ENCODE measurements around the gene TGFB2.

DNA sequence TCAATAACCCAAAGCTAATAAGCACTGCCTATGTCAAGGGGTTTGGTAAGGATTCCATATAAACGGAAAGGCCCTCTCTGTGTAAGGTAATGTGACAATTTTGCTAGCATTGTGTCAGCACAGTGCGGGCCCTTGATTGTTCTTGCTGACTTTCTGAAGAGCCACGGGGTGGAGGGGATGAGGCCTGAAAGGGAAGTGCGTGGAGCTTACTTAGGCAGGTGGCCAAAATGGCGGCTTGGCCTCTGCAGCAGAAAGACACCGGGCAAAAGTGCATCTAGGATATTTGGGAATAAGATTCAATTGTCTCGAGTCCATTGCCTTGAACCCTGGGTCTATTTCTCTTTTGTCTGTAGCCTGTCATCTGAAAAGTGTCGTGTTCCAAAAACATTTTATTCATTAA, 114.3 kb downstream of the TGFB2 start:
- TF ChIP-seq, protein P1, sequence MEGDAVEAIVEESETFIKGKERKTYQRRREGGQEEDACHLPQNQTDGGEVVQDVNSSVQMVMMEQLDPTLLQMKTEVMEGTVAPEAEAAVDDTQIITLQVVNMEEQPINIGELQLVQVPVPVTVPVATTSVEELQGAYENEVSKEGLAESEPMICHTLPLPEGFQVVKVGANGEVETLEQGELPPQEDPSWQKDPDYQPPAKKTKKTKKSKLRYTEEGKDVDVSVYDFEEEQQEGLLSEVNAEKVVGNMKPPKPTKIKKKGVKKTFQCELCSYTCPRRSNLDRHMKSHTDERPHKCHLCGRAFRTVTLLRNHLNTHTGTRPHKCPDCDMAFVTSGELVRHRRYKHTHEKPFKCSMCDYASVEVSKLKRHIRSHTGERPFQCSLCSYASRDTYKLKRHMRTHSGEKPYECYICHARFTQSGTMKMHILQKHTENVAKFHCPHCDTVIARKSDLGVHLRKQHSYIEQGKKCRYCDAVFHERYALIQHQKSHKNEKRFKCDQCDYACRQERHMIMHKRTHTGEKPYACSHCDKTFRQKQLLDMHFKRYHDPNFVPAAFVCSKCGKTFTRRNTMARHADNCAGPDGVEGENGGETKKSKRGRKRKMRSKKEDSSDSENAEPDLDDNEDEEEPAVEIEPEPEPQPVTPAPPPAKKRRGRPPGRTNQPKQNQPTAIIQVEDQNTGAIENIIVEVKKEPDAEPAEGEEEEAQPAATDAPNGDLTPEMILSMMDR (IDR thresholded peaks at IDR 0.05): no peak
- TF ChIP-seq POLR2A (IDR thresholded peaks at IDR 0.05): no peak

All from uterus (tissue), 2 donors.